Tongue (tissue), 2 donors: ENCODE results near the gene TBC1D1. TPM values are rescaled to one million over a fixed set of nuclear protein-coding genes. Genes with fewer than 3 reads are reported as not detected.
A peak's percentile ranks its signal among the peaks of the same experiment; 100 is the strongest.

Experiments used
- DNase-seq: peaks from one replicate; pipeline ENCODE4 v3.0.0-alpha.2; 2015
- total RNA-seq: library from RNA; depleted of rRNA; stranded (reverse); fragments of >200 nt; gene quantifications from one replicate; pipeline ENCODE4 v1.2.3, GENCODE V29; 2014

TBC1D1 gene
- total RNA-seq, 1 donor from 2014 or later = 90.2 TPM

DNA sequence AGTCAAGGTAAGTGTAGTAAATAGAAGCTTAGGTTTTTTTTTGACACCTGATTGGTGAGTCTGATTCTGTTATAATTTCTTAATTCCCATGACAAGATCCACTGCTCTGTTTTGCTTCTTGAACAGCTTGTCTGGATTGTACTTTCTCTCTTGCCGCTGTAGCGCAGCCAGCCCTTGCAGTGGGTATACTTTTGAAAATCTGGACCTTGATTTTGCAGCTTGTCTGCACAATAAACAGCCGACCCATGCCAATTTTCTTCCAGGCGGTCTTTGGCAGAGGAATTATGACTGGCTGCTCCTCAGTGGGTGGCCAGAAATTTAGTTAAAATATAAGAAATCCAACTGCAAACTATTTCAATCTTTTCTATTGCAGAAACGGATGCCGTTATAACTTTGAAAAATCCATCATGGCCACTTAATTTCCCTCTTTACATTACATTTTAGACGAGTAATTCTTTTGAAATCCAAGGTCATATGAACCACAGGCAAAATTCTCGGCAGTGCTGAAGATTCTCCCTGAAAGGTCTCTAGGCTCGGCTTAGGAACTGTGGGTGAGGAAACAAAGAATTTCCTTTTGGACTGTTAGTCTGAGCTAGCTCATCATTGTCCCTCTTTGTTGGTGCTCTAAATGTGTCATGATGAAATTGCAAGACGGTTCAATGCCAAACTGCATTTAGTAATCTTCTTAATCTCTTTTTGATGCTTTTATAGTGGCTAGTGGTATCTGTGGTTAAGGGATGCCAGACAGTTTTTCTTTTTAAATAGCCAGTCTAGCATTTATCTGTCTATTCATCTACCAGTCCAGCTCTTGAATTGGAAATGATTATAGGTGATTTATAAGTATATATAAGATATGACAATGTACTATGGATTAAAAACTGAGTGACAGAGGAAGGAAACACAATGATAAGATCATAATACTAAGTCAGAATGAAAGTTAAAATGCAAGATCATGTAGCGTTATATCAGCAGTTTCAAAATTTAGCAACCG, 37.8 kb downstream of the TBC1D1 start:
- DNase-seq = peak; percentile 42

GRCh38 chr4:37934096-37934495, 43.2 kb downstream of the TBC1D1 start:
- DNase-seq = no peak

- no peak for DNase-seq
Observed at GRCh38 chr4:37934609-37935008, 43.7 kb downstream of the TBC1D1 start.

DNA sequence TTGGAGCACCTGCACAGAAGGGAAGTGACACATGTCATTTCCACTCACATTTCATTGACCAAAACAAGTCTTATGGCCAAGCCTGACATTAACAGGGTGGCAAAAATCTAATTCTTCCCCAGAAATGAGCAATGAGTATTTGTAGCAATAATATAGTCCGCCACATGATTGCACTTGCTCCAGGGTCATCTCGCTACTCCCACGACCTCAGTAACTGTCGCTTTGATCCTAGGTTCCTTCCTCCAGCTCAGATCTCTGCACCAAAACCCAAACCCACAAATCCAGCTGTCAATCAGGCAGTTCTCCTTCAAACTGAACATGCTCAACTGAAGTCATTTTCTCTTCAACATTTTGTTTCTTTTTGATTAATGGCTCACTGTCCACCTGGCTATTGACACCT, 44.1 kb downstream of the TBC1D1 start:
- DNase-seq = no peak

GRCh38 chr4:37936889-37937498, 46.1 kb downstream of the TBC1D1 start:
- DNase-seq = no peak

DNA sequence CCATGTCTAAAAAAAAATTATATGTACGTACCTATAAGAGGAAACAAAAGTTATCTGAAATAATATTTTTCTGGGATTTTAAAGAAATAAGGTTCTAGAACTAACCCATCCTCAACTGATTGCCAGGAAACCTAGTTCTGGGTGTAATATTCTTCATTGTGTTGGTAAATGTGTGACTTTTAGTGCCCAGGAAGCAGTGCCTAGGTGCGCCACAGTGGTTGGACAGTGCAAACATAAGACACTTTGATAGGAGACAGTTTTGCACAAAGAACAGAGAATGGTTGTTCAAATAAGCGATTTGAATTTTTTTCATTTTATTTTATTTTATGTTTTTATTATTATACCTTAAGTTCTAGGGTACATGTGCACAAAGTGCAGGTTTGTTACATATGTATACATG, 47.3 kb downstream of the TBC1D1 start:
- no peak for DNase-seq

DNA sequence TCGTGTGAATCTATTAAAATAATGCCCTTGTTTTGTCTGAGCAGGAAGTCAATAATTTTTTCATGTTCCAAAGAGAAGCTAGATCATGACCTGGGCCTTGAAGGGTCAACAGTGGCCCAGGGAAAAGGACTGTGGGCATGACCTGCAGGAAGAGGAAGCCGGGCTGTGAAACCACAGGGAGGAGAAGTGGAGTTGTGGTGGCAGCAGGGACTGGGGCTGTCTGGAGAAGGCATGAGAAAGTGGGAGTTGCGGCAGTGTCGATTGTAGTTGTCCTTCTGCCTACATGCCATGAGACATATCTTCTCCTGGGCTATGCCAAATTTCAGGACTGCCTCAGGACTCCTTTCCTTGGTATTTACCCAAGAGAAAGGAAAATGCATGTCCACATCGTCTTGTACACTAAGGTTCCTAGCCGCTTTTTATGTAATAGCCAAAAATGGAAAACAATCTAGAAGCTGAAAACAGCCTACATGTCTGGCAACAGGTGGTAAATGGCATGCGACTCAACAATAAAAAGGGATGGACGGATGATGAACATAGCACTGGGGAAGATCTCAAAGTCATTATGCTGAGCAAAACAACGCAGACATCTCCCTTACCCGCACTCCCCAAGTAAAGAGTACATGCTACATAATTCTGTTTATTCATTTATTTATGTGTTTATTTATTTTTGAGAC, 55.8 kb downstream of the TBC1D1 start:
- peak; percentile 9 for DNase-seq

DNA sequence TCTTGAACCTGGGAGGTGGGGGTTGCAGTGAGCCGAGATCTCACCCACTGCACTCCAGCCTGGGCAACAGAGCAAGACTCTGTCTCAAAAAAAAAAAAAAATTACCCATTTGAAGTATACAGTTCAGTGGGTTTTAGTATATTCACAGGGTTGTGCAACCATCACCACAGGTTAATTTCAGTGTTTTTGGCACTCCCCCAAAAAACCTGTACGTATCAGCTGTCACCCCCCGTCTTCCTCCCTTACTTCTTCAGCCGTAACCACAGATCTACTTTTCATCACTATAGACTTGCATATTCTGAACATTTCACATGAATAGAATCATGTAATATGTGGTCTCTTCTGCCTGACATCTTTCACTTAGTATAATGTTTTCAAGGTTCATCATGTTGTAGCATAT, 57.7 kb downstream of the TBC1D1 start:
- no peak for DNase-seq

DNA sequence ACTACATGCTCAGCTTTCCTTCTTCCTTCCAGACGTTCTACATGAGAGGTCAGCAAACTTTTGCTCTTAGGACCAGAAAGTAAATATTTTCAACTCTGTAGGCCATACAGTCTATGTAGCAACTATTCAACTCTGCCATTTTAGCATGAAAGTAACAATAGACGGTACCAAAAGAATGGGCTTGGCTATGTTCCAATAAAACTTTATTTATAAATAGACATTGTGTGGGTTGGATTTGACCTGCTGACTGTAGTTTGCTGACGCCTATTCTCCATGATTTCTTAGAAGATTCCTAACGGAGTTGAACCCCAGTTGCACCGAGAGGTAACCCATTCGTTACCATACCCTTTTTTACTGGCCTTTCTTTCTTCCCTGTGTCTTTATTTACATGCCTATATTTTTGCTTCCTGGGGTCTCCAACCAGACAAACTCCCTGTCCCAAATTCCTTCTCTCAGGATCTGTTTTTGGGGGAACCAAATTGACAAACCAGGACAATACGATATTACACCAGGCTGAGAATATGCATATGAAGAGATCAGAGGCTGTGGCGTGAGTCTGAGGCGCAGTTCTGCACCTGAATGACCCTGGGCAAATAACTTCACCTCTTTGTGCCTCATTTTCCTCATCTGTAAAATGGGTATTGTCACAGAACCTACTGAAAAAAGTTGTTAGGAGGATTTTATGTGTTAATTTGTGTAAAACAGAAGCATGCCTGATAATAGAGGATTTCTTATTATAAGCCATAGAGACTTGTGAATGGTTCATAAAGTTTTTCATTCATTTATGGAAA, 58.9 kb downstream of the TBC1D1 start:
- DNase-seq = no peak

DNA sequence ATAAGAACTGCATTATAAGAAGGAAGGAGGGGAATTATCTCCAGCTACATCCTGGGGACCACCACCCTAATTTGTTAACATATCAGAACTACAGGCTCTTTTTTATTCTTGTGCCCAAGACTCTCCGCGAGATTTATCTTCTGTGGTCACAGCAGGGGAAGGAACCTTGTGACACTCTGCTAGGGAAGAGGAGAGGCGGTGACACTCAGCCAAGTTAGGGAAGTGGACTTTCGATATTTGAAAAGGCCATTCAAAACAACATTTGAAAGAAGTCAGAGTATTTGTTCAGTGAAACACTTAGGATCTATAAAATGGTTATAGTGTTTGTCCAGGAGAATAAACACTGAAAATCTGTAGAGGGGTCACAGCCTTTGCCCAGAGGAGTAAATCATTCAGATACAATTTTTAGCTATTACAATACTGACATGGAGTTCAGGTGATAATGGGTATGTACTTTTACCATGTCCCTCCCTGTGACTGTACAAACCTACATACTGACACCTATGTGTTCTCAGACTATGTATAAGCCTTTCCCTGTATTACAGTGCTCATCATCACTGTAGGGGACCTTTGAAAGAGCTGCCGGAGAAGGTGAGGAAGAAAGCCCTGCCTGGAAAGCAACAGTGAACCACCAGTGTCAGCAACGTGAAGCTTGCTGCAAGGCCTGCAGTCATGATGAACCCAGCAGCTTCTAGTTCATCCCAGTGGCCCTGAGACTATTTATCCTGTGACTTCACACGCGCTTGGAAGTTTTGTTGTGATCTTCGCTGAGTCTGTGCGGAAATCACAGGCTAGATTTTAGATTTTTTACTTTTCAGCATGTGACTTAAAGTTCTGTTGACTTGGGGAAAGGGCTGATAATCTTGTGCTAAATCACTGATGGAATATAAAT, 60.8 kb downstream of the TBC1D1 start:
- no peak for DNase-seq

- no peak for DNase-seq
Observed at GRCh38 chr4:37953156-37953555, 62.3 kb downstream of the TBC1D1 start.

DNA sequence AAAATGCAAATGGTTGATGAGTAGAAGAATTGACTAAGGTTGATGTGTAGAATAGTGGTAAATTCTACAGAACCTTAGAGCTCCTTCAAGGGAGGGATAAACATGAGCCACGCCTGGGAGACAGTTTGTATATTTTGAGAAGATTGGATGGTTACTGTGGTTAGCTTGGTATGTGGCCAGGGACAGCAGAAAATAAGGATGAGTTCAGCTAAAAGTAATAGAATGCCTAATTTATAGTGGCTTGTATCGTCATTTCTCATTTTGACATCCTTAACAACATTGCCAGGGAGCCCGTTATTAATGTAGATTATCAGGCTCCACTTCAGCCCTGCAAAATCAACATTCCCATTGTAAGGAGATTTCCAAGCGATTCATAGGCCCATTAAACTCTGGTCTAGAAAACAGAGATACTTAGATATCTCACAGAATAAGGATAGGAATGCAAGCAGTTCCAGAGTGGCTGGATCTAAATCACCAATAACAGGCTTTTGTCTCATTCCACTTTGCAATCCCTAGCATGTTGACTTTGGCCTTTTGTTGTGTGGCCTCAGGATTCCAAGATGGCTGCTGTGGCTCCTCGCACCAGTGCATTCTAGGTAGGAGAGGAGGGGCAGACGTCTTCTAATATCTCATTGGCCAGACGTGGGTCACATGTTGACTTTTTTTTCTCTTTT, 62.9 kb downstream of the TBC1D1 start:
- no peak for DNase-seq

DNA sequence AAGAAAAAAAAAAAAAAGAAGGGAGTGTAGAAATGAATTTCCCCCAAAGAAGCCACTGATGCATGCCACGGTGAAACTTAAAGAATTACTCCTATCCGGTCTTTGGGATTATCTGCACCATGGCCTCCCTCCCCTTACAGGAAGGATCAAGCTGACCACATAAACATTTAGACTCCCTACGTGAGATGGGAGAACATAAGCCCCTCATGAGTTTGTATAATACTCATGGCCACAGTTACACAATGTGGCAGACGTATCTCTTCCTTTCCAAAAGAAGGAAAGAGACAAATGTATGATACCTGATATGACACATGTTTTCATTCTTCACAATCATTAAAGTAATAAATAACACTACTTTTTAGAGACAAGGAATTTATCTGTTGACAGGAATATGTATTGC, 66.1 kb downstream of the TBC1D1 start:
- no peak for DNase-seq

DNA sequence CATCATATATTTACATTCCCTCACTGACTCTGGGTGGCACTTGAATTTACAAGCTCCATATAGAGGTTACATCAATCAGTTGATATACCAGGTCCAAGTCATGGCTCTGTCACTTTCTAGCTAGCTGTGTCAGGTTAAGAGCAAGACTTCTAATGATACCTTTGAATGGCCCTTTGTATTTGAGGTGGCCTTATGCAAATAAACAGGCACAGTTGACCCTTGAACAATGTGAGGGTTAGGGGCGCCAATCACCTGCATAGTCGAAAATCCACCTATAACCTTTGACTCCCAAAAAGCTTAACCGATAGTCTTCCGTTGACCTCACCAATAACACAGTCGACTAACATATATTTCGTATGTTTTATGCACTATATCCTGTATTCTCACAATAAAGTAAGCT, 68.0 kb downstream of the TBC1D1 start:
- no peak for DNase-seq

DNA sequence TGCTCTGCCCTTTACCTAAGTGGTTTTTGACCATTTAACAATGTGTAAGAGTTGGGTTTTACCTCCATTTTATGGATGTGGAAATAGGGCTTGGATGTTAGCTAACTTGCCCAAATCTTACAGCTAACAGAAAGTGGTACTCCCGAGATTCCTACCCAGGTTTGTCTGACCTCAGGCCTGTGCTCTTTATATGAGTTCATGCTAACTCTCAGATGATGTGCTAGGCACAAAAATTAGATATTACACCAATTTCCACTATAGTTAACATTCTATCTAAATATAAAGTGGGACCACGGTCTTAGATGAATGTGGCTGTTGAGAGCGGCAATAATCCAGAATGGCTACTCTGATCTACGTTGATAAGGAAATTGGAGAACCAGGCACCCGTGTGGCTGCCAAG, 69.2 kb downstream of the TBC1D1 start, which contains the start of gene PTTG2:
PTTG2 (plus strand) TSS at position 301 of the 400 bp plus-strand sequence; CDS start at position 338, 37 bp downstream.
- DNase-seq = no peak

GRCh38 chr4:37960679-37961450, 70.0 kb downstream of the TBC1D1 start:
- DNase-seq = no peak

DNA sequence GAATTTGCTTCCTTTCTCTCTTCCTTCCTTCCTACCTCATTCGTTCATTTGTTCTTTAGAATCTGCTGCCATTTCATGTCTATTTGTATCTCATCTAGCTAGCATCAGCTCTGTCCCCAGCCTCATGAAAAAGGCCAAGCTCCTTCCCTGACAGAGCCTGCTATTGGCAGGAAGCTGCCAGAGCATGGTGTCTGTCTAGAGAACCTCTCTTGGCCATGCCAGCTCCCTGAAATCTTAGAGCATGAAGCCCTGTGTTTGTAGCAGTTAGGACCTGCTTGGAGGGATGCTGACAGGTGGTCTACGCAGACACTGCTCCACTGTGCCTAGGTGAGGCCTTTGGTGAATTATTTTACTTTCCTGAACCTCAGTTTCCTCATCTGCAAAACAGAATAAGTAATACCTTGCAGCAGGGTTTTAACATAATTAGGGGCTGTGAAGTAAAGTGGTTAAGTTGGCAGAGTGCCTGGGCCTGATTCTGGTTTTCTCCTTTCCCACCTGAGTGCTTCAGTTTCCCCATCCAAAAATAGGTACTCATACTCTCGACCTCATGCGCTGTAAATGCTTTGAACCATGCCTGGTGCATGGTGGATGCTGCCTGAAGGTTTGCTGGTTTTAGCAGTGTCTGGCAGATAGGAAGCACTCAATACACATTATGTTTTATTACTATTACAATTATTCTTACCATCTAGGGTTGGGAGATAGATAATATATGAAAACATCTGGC, 74.0 kb downstream of the TBC1D1 start:
- no peak for DNase-seq

- no peak for DNase-seq
Observed at GRCh38 chr4:37966044-37966443, 75.2 kb downstream of the TBC1D1 start.

DNA sequence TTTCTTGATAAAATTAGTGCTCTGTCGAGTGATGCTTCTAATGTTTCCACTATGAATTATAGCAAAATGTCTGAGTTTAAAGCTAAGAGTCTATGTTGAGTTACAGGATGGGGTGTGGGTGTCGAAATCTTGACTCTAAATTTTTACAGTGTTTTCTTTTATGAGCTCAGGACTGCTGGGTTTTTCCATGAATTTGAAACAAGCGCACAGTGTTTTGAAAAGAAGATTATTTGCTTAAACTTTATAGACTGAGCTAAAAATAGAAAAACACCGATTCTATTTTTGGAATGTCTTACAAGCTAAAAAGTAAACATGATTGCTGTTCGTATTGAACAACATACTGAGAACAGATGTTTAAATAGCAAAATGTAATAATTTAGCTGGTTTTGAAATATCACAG, 76.9 kb downstream of the TBC1D1 start:
- DNase-seq = peak; percentile 44
